Measurements from ENCODE around the gene MTCH1.

DNA sequence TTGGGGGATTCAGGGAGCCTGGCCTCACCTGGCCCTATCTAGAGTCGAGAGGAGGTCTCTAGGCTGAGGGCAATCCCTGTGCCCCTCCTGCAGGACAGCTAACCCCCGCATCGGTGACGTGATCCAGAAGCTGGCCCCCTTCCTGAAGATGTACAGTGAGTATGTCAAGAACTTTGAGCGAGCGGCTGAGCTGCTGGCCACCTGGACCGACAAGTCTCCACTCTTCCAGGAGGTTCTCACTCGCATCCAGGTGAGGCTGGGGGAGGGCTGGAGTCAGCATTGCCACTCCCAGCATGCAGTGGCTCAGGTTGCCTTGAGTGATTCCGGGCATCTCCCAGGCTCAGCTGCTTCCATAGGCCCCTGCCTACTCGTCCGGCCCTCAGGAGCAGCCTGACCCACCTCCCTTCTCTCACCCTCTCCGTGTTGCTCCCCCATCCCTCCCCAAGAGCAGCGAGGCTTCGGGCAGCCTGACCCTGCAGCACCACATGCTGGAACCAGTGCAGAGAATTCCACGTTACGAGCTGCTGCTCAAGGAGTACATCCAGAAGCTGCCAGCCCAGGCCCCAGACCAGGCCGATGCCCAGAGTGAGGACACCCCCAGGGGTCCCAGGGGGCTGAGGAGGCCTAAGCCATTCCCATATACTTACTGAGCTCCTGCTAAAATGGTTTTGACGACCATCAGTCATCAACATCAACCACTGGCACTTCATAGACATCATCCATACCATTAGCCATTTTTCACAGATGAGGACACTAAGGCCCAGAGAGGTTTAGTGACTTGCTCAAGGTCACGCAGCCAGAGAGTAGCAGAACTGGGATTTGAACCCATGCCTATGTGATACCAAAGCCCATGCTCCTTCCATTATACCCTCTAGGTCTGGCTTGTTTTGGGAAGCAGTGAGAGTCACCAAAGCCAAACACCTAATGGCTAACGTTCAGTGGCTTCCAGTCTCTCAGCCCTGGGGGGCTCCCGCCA, 27.8 kb upstream of the MTCH1 start:
- TF ChIP-seq POLR2A (IDR thresholded peaks at IDR 0.05) (no peak), CTCF (IDR thresholded peaks at IDR 0.05) (no peak)
